Breast epithelium (tissue), 3 donors: ENCODE data around the gene CEACAM19.

ENCODE experiments used
- POLR2A ChIP-seq: fragments of 450-650 bp; IDR thresholded peaks from one replicate; pipeline ENCODE4 v1.6.1; 2016; ENCODE audit warnings: antibody characterized with exemption, mild to moderate bottlenecking, moderate library complexity
- TF ChIP-seq, protein P1 (sequence below), 3 donors: fragments of 450-650 bp; IDR thresholded peaks; one replicate each; pipeline ENCODE4 v1.5.1; 2016 to 2017; ENCODE audit warnings: antibody characterized with exemption in 3 of 3, mild to moderate bottlenecking in 3 of 3, moderate library complexity in 3 of 3

- TF ChIP-seq, protein P1, sequence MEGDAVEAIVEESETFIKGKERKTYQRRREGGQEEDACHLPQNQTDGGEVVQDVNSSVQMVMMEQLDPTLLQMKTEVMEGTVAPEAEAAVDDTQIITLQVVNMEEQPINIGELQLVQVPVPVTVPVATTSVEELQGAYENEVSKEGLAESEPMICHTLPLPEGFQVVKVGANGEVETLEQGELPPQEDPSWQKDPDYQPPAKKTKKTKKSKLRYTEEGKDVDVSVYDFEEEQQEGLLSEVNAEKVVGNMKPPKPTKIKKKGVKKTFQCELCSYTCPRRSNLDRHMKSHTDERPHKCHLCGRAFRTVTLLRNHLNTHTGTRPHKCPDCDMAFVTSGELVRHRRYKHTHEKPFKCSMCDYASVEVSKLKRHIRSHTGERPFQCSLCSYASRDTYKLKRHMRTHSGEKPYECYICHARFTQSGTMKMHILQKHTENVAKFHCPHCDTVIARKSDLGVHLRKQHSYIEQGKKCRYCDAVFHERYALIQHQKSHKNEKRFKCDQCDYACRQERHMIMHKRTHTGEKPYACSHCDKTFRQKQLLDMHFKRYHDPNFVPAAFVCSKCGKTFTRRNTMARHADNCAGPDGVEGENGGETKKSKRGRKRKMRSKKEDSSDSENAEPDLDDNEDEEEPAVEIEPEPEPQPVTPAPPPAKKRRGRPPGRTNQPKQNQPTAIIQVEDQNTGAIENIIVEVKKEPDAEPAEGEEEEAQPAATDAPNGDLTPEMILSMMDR (IDR thresholded peaks at IDR 0.05), result no peak
- TF ChIP-seq POLR2A, result no peak
Measured at GRCh38 chr19:44675521-44675920, 4.2 kb downstream of the CEACAM19 start.
